Measurements from ENCODE around the gene PHACTR2. TPM values are rescaled to one million over a fixed set of nuclear protein-coding genes. Genes with fewer than 3 reads are reported as not detected.

The PHACTR2 gene
- total RNA-seq, 1 experiment from 2014 or later, result 20.7 TPM

DNA sequence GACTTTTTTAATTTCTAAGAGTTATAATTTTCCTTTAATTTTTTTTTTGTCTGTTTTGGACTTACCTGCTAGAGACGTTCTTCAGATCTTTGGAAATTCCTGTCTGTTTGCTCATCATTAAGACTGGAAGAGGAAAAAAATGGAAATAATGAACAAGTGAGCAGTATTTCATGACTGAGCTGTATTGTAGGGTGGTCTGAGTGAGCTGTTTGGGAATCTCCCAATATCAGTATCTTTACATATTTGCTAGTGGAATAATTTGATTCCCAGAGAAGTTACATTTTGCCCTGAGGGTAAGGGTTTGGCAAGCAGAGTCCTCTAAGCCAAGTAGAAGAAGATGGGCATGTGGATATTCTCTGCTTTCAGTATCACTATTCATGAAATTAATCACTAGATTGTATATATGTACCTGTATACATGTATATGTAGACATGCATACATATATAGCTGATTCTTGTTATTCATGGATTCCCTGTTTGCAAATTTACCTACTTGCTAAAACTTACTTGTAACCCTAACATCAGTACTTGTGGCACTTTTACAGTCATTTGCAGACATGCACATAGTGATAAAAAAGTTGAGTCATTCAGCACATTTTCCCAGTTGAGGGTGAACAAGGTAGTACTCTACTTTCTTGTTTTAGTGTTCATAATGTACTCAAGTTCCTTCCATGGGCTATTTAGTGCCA lies 200.0 kb downstream of the PHACTR2 start:
- Mint-ChIP-seq H3K4me3 (ENCODE audit: low read depth, unreplicated experiment) (no peak overlapping the region), H3K27me3 (ENCODE audit: unreplicated experiment) (no peaks in the 10 kb centered on the region), H3K4me1 (ENCODE audit: low read depth, unreplicated experiment) (no peaks in the 10 kb centered on the region), H3K27ac (ENCODE audit: unreplicated experiment) (no peak overlapping the region), H3K36me3 (ENCODE audit: insufficient read depth, unreplicated experiment) (no peaks in the 10 kb centered on the region), H3K9me3 (ENCODE audit: low read depth, unreplicated experiment) (no peaks in the 10 kb centered on the region)
- CTCF ChIA-PET, result no interaction called here
- intact Hi-C loops (cut with micrococcal nuclease; ENCODE audit: unreplicated experiment), result no loop called here
- no peak for DNase-seq
- no TSS peak for BruUV-seq (replicated peaks)
- TF ChIP-seq, protein P1, sequence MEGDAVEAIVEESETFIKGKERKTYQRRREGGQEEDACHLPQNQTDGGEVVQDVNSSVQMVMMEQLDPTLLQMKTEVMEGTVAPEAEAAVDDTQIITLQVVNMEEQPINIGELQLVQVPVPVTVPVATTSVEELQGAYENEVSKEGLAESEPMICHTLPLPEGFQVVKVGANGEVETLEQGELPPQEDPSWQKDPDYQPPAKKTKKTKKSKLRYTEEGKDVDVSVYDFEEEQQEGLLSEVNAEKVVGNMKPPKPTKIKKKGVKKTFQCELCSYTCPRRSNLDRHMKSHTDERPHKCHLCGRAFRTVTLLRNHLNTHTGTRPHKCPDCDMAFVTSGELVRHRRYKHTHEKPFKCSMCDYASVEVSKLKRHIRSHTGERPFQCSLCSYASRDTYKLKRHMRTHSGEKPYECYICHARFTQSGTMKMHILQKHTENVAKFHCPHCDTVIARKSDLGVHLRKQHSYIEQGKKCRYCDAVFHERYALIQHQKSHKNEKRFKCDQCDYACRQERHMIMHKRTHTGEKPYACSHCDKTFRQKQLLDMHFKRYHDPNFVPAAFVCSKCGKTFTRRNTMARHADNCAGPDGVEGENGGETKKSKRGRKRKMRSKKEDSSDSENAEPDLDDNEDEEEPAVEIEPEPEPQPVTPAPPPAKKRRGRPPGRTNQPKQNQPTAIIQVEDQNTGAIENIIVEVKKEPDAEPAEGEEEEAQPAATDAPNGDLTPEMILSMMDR (IDR thresholded peaks at IDR 0.05; ENCODE audit: unreplicated experiment), result no peak

DNA sequence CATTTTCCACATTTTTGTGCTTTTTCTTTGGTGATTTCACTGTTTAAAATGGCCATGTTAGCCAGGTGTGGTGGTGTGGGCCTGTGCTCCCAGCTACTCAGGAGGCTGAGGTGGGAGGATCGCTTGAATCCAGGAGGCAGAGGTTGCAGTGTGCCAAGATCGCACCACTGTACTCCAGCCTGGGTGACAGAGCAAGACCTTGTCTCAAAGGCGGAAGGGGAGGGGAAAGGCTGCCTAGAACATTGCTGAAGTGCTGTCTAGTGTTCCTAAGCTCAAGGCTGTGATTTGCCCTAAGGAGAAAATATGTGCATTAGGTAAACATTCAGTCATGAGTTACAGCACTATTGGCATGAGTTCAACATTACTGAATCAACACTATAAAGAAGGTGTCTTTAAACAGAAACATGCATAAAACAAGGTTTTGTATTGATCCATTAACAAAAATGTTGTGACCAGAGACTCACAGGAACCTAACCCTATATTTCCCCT lies 200.6 kb downstream of the PHACTR2 start:
- no peak overlapping the region for H3K27ac Mint-ChIP-seq (ENCODE audit: unreplicated experiment)
- DNase-seq, result no peak
- no peaks in the 10 kb centered on the region for H3K27me3 Mint-ChIP-seq (ENCODE audit: unreplicated experiment)
- no peaks in the 10 kb centered on the region for H3K9me3 Mint-ChIP-seq (ENCODE audit: low read depth, unreplicated experiment)
- BruUV-seq (replicated peaks), result no TSS peak
- no peak overlapping the region for H3K4me3 Mint-ChIP-seq (ENCODE audit: low read depth, unreplicated experiment)
- CTCF ChIA-PET, result no interaction called here
- no peaks in the 10 kb centered on the region for H3K36me3 Mint-ChIP-seq (ENCODE audit: insufficient read depth, unreplicated experiment)
- H3K4me1 Mint-ChIP-seq (ENCODE audit: low read depth, unreplicated experiment), result no peaks in the 10 kb centered on the region
- intact Hi-C loops (cut with micrococcal nuclease; ENCODE audit: unreplicated experiment), result no loop called here
- TF ChIP-seq, protein P1 (IDR thresholded peaks at IDR 0.05; ENCODE audit: unreplicated experiment), result no peak

DNA sequence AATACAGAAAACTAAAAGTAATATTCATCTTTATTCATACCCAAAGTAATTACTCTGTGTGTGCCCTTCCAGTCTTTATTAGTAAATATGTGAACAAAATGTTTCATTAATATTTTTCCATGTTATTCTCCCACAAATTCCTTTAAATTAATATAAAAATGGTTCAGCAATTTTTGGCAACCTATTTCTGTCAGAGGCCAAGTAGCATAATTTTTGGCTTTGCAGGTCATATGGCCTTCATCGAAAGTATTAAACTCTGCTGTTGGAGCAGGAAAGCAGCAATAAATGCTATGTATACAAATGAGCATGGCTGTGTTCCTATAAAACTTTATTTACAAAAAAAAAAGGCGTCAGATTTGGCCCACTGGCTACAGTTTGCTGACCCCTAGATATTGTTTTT lies 202.6 kb downstream of the PHACTR2 start:
- TF ChIP-seq, protein P1 (IDR thresholded peaks at IDR 0.05; ENCODE audit: unreplicated experiment), result no peak
- H3K9me3 Mint-ChIP-seq (ENCODE audit: low read depth, unreplicated experiment), result no peaks in the 10 kb centered on the region

More for the DNA sequence above, 202.6 kb downstream of the PHACTR2 start:
- no peak for DNase-seq
- no TSS peak for BruUV-seq (replicated peaks)
- H3K4me1 Mint-ChIP-seq (ENCODE audit: low read depth, unreplicated experiment), result no peaks in the 10 kb centered on the region
- H3K27ac Mint-ChIP-seq (ENCODE audit: unreplicated experiment), result no peak overlapping the region
- no peaks in the 10 kb centered on the region for H3K36me3 Mint-ChIP-seq (ENCODE audit: insufficient read depth, unreplicated experiment)
- CTCF ChIA-PET, result no interaction called here
- no peak overlapping the region for H3K4me3 Mint-ChIP-seq (ENCODE audit: low read depth, unreplicated experiment)
- intact Hi-C loops (cut with micrococcal nuclease; ENCODE audit: unreplicated experiment), result no loop called here
- H3K27me3 Mint-ChIP-seq (ENCODE audit: unreplicated experiment), result no peaks in the 10 kb centered on the region

Other genes starting within 250 kb of the PHACTR2 start
- 9.9 and 12.0 TPM in 2 replicates for gene ADAT2, start 227.3 kb upstream of the PHACTR2 start, total RNA-seq (2022)
- gene PEX3, start 227.2 kb upstream of the PHACTR2 start, total RNA-seq (2022), result 13.6 and 16.0 TPM in 2 replicates
- gene FUCA2, start 166.2 kb upstream of the PHACTR2 start, total RNA-seq (2022), result 45.5 and 53.7 TPM in 2 replicates
- gene LTV1, start 165.4 kb downstream of the PHACTR2 start, total RNA-seq (2022), result 21.7 and 21.8 TPM in 2 replicates
- gene ZC2HC1B, start 186.5 kb downstream of the PHACTR2 start, total RNA-seq (2022), result not detected in 2 replicates

Measured in Calu3 (cell line).